ENCODE results near the gene SASH1. TPM values are rescaled to one million over a fixed set of nuclear protein-coding genes. Genes with fewer than 3 reads are reported as not detected.

Gene SASH1
- total RNA-seq, 2 donors from 2014 or later: 21.0 to 49.8 TPM

DNA sequence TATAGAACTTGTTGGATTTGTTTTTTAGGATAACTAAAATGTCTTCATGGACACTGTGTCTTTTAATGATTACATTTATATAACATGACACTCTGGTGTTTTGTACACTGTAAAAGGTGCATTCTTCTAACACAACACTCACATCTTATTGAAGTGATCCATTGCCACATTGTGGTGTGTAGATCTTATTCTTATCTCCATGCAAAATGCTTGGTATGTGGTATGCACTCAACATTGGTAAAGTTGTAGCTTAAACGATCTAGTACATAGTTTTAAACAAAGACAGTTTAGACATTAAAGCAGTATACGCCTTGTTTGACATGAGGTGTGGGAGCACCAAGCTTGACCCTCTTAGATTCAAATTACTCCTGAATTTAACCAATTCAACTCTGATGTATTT, 84.7 kb downstream of the SASH1 start:
- H3K36me3 ChIP-seq (replicated peaks in 1 of 2; ENCODE audit: insufficient read depth in 1 of 2, low read depth in 2 of 2): no peaks in the 10 kb centered on the region
- no peaks in the 10 kb centered on the region for H3K9me3 ChIP-seq
- no peaks in the 10 kb centered on the region for H3K4me1 ChIP-seq
- H3K27me3 ChIP-seq: no peaks in the 10 kb centered on the region
- ATAC-seq: no peak
- DNase-seq: no peak
- TF ChIP-seq, protein P1, sequence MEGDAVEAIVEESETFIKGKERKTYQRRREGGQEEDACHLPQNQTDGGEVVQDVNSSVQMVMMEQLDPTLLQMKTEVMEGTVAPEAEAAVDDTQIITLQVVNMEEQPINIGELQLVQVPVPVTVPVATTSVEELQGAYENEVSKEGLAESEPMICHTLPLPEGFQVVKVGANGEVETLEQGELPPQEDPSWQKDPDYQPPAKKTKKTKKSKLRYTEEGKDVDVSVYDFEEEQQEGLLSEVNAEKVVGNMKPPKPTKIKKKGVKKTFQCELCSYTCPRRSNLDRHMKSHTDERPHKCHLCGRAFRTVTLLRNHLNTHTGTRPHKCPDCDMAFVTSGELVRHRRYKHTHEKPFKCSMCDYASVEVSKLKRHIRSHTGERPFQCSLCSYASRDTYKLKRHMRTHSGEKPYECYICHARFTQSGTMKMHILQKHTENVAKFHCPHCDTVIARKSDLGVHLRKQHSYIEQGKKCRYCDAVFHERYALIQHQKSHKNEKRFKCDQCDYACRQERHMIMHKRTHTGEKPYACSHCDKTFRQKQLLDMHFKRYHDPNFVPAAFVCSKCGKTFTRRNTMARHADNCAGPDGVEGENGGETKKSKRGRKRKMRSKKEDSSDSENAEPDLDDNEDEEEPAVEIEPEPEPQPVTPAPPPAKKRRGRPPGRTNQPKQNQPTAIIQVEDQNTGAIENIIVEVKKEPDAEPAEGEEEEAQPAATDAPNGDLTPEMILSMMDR (IDR thresholded peaks at IDR 0.05): no peak
- TF ChIP-seq POLR2A (IDR thresholded peaks at IDR 0.05): no peak
- no peak overlapping the region for H3K4me3 ChIP-seq
- H3K27ac ChIP-seq: no peak overlapping the region
- WGBS, 2 donors: 63 to 68% methylated on average over 2 of the region's 2 CpGs
- intact Hi-C loops (cut with DNase I): no loop called here

DNA sequence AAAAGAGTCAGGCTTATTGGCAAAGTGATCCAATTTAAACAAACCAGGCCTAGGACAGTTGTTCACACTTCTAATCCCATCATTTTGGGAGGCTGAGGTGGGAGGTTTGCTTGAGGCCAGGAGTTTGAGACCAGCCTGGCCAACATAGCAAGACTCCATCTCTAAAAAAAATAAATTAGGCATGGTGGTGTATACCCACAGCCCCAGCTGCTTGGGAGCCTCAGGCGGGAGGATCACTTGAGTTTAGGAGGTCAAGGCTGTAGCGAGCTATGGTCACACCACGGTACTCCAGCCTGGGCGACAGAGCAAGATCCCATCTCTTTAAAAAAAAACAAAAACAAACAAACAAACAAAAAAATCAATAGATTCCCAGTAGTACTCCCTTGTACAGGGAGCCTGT, 86.8 kb downstream of the SASH1 start:
- intact Hi-C loops (cut with DNase I): no loop called here
- Histone ChIP-seq H3K4me1 (no peaks in the 10 kb centered on the region), H3K9me3 (no peaks in the 10 kb centered on the region), H3K27me3 (no peaks in the 10 kb centered on the region), H3K27ac (no peak overlapping the region), H3K4me3 (no peak overlapping the region), H3K36me3 (replicated peaks in 1 of 2; ENCODE audit: insufficient read depth in 1 of 2, low read depth in 2 of 2) (no peaks in the 10 kb centered on the region)
- 94 to 96% methylated on average over 4 of the region's 4 CpGs for WGBS, 2 donors
- TF ChIP-seq, protein P1 (IDR thresholded peaks at IDR 0.05): no peak
- no peak for TF ChIP-seq POLR2A (IDR thresholded peaks at IDR 0.05)
- DNase-seq (no peak), ATAC-seq (no peak)

DNA sequence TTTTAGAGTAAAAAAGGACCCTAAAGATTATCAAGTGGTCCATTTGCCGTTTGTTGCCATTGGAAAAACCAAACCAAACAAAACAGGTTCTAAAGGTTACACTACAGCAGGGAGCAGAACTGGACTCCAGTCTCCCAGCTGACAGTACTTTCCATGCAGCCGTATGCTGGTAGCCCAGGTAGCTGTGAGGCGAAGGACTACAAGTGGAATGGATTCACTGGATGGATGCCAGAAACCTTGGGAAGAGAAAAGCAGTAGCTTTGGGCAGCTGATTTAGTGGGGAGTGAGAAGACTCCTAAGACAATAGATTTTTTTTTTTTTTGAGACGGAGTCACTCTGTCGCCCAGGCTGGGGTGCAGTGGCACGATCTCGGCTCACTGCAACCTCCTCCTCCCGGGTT, 88.3 kb downstream of the SASH1 start:
- intact Hi-C loops (cut with DNase I): no loop called here
- H3K36me3 ChIP-seq (replicated peaks in 1 of 2; ENCODE audit: insufficient read depth in 1 of 2, low read depth in 2 of 2): no peaks in the 10 kb centered on the region
- H3K4me3 ChIP-seq: no peak overlapping the region
- H3K27ac ChIP-seq: no peak overlapping the region
- TF ChIP-seq, protein P1 (IDR thresholded peaks at IDR 0.05): no peak
- TF ChIP-seq POLR2A (IDR thresholded peaks at IDR 0.05): no peak
- DNase-seq: no peak
- WGBS, 2 donors: 76 to 90% methylated on average over 8 of the region's 8 CpGs
- no peak for ATAC-seq
- H3K27me3 ChIP-seq: no peaks in the 10 kb centered on the region
- H3K4me1 ChIP-seq: no peaks in the 10 kb centered on the region
- H3K9me3 ChIP-seq: no peaks in the 10 kb centered on the region

DNA sequence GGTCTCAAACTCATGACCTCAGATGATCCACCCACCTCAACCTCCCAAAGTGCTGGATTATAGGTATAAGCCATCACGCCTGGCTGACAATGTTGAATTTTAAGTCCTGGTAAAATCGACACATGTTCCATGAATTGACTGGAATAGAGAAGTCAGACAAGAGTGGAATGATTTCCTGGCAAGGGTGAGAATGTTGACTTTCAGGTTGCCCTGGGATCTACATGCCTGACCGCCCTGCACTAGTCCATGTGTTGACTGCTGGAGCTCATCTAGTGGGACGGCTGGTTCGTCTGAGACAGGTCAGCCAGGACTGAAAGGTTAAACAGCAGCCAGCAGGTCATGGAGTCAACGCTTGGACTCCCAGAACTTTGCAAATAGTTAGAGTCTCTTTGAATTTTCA, 88.8 kb downstream of the SASH1 start:
- H3K4me1 ChIP-seq: no peaks in the 10 kb centered on the region
- no peak overlapping the region for H3K27ac ChIP-seq
- intact Hi-C loops (cut with DNase I): no loop called here
- H3K27me3 ChIP-seq: no peaks in the 10 kb centered on the region
- no peak for TF ChIP-seq POLR2A (IDR thresholded peaks at IDR 0.05)
- TF ChIP-seq, protein P1 (IDR thresholded peaks at IDR 0.05): no peak
- WGBS, 2 donors: 92 to 94% methylated on average over 6 of the region's 6 CpGs
- no peaks in the 10 kb centered on the region for H3K36me3 ChIP-seq (replicated peaks in 1 of 2; ENCODE audit: insufficient read depth in 1 of 2, low read depth in 2 of 2)
- H3K4me3 ChIP-seq: no peak overlapping the region
- no peak for DNase-seq
- no peaks in the 10 kb centered on the region for H3K9me3 ChIP-seq
- ATAC-seq: no peak

DNA sequence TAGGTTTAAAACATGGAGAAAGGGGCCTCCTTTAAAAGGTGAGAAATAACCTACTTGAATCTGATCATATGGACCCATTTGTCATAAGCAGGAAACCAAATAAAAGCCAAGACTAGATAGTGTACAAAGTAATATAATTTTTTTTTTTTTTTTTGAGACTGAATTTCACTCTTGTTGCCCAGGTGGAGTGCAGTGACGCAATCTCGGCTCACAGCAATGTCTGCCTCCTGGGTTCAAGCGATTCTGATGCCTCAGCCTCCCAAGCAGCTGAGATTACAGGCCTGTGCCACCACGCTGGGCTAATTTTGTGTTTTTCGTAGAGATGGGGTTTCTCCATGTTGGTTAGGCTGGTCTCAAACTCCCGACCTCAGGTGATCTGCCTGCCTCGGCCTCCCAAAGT, 89.2 kb downstream of the SASH1 start:
- ATAC-seq (no peak), DNase-seq (no peak)
- intact Hi-C loops (cut with DNase I): no loop called here
- TF ChIP-seq POLR2A (IDR thresholded peaks at IDR 0.05): no peak
- TF ChIP-seq, protein P1 (IDR thresholded peaks at IDR 0.05): no peak
- Histone ChIP-seq H3K27me3 (no peaks in the 10 kb centered on the region), H3K36me3 (replicated peaks in 1 of 2; ENCODE audit: insufficient read depth in 1 of 2, low read depth in 2 of 2) (no peaks in the 10 kb centered on the region), H3K4me1 (no peaks in the 10 kb centered on the region), H3K9me3 (no peaks in the 10 kb centered on the region), H3K4me3 (no peak overlapping the region), H3K27ac (no peak overlapping the region)
- 90% methylated on average over 7 of the region's 7 CpGs for WGBS, 2 donors

Measured in body of pancreas (tissue), 4 donors.